ENCODE results near the gene TFF3.

Gene TFF3

DNA sequence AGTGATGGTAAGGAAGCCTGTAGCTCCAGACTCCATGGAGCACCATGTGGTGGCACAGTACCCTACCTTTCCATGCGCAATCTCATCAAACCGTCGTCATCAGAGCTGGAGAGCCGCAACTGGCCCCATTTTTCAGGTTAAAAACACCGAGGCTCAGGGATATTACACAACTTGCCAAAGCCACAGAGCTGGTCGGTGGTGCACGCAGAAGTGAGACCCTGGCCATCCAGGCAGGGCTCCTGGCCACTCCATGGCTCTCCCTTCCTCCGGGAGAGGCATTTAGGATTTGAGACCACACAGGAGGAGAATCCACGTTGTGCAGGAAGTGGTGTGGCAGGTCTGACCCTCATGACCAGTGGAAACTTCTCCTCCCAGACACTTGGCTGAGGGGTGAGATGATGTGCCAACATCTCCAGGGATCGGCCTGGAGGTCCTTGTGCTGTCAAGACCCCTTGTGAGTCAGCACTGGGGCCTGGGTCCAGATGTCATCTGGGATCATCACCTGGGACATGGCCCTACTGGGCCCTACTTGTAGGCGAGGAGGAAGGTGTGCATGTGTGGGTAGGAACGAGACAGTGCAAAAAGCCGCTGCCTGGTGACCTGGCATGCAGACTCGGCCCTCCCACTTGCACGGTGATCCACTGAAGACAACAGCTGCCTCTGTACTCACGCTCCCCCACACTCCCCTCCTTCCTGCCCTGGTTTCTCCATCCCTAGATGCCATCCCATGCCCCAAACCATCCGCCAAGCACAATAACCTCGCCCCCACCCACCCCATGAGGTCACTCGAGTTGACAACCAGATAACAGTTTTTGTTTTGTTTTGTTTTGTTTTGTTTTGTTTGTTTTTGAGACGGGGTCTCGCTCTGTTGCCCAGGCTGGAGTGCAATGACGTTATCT lies 10.4 kb downstream of the TFF3 start:
- Histone ChIP-seq H3K27ac (ENCODE audit: poor library complexity, severe bottlenecking) (no peak overlapping the region), H3K9me3 (ENCODE audit: severe bottlenecking) (no peaks in the 10 kb centered on the region), H3K4me1 (ENCODE audit: insufficient read depth, poor library complexity, severe bottlenecking) (no peaks in the 10 kb centered on the region), H3K4me3 (ENCODE audit: severe bottlenecking) (no peak overlapping the region), H3K36me3 (ENCODE audit: low read depth) (no peaks in the 10 kb centered on the region), H3K27me3 (ENCODE audit: insufficient read depth, poor library complexity, severe bottlenecking) (no peaks in the 10 kb centered on the region)
- TF ChIP-seq, protein P1, sequence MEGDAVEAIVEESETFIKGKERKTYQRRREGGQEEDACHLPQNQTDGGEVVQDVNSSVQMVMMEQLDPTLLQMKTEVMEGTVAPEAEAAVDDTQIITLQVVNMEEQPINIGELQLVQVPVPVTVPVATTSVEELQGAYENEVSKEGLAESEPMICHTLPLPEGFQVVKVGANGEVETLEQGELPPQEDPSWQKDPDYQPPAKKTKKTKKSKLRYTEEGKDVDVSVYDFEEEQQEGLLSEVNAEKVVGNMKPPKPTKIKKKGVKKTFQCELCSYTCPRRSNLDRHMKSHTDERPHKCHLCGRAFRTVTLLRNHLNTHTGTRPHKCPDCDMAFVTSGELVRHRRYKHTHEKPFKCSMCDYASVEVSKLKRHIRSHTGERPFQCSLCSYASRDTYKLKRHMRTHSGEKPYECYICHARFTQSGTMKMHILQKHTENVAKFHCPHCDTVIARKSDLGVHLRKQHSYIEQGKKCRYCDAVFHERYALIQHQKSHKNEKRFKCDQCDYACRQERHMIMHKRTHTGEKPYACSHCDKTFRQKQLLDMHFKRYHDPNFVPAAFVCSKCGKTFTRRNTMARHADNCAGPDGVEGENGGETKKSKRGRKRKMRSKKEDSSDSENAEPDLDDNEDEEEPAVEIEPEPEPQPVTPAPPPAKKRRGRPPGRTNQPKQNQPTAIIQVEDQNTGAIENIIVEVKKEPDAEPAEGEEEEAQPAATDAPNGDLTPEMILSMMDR (IDR thresholded peaks at IDR 0.05; ENCODE audit: poor library complexity, severe bottlenecking), result no peak
- no peak for DNase-seq (ENCODE audit: low spot score)
- no peak for ATAC-seq (ENCODE audit: low read depth)

DNA sequence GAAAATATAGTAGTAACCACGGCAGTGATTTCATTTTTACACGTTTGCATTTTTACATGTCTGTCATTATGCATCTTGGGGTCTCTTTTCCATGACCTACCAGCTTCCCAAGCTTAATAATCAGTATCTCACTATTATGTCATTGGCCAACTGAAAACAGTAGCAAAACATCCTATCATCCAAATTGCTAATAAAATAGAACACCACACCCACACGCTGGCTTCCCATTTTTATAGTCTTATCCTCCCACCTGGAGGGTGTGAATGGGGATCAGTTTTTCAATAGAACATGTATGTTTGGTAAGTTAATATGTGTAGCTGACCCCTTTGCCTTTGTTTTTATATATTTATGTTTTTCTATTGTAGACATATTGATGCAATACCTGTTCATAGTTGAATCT lies 11.8 kb downstream of the TFF3 start:
- TF ChIP-seq, protein P1 (IDR thresholded peaks at IDR 0.05; ENCODE audit: poor library complexity, severe bottlenecking), result no peak
- Histone ChIP-seq H3K4me1 (ENCODE audit: insufficient read depth, poor library complexity, severe bottlenecking) (no peaks in the 10 kb centered on the region), H3K9me3 (ENCODE audit: severe bottlenecking) (no peaks in the 10 kb centered on the region), H3K4me3 (ENCODE audit: severe bottlenecking) (no peak overlapping the region), H3K36me3 (ENCODE audit: low read depth) (no peaks in the 10 kb centered on the region), H3K27me3 (ENCODE audit: insufficient read depth, poor library complexity, severe bottlenecking) (no peaks in the 10 kb centered on the region), H3K27ac (ENCODE audit: poor library complexity, severe bottlenecking) (no peak overlapping the region)
- DNase-seq (ENCODE audit: low spot score) (no peak), ATAC-seq (ENCODE audit: low read depth) (no peak)

DNA sequence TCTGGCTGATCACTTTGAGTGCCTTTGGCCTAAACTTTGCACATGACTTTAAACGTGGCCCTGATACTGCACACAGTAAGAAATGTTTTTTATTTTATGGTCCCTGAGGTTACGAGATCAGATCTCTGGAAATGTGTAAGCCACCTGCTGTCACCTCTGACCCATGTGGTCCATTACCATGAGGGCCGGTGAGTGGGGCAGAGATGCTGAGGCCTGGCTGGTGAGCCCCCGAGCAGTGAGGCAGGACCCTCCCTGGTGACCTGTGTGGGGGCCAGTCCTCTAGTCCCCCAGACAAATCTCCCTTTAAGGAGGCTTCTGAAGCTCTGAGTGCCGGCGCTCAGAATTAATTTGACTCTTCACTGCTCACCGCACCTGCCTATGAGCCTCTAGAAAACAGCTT lies 12.4 kb downstream of the TFF3 start:
- ATAC-seq (ENCODE audit: low read depth) (no peak), DNase-seq (ENCODE audit: low spot score) (no peak)
- H3K4me1 ChIP-seq (ENCODE audit: insufficient read depth, poor library complexity, severe bottlenecking), result no peaks in the 10 kb centered on the region
- H3K36me3 ChIP-seq (ENCODE audit: low read depth), result no peaks in the 10 kb centered on the region
- TF ChIP-seq, protein P1 (IDR thresholded peaks at IDR 0.05; ENCODE audit: poor library complexity, severe bottlenecking), result no peak
- no peak overlapping the region for H3K27ac ChIP-seq (ENCODE audit: poor library complexity, severe bottlenecking)
- no peaks in the 10 kb centered on the region for H3K27me3 ChIP-seq (ENCODE audit: insufficient read depth, poor library complexity, severe bottlenecking)
- no peaks in the 10 kb centered on the region for H3K9me3 ChIP-seq (ENCODE audit: severe bottlenecking)
- no peak overlapping the region for H3K4me3 ChIP-seq (ENCODE audit: severe bottlenecking)

DNA sequence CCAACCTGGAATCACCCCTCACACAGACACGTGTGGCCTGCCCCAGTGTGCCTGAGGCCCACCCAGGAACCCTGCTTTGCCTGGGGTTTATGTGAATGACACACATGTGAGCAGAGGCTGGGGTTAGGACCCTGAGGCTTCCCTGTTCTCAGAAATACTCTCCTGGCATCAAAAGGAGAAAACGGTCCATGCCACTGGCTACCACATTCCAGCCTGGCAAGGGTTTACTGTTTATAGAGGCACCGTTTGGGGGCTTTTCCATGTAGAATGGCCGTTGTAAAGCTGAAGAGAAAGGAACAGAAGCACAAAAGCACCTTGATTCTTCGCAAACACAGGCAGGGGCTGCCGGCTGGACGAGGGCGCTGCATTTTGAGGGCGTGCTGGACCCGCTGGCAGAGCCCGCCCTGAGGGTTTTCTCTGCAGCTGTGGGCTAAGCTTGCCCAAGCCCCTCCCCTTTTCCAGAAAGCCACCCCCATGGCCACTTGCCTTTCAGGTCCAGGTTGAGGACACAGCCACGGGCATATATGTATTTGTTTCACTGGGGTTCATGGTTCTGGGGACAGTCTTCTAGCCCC lies 13.0 kb downstream of the TFF3 start:
- ATAC-seq (ENCODE audit: low read depth), result no peak
- DNase-seq (ENCODE audit: low spot score), result no peak

More for the DNA sequence above, 13.0 kb downstream of the TFF3 start:
- H3K36me3 ChIP-seq (ENCODE audit: low read depth), result no peaks in the 10 kb centered on the region
- TF ChIP-seq, protein P1 (IDR thresholded peaks at IDR 0.05; ENCODE audit: poor library complexity, severe bottlenecking), result no peak
- no peaks in the 10 kb centered on the region for H3K9me3 ChIP-seq (ENCODE audit: severe bottlenecking)
- H3K4me3 ChIP-seq (ENCODE audit: severe bottlenecking), result no peak overlapping the region
- H3K4me1 ChIP-seq (ENCODE audit: insufficient read depth, poor library complexity, severe bottlenecking), result no peaks in the 10 kb centered on the region
- no peak overlapping the region for H3K27ac ChIP-seq (ENCODE audit: poor library complexity, severe bottlenecking)
- H3K27me3 ChIP-seq (ENCODE audit: insufficient read depth, poor library complexity, severe bottlenecking), result no peaks in the 10 kb centered on the region
